ENCODE measurements around the gene VEZT.

GRCh38 chr12:95336387-95337067 is 118.9 kb downstream of the VEZT start:
- no peak for TF ChIP-seq AFF4 (CRISPR knock-in tag; IDR thresholded peaks at IDR 0.05)
- peak; percentile 65 to 76 (median 73) for TF ChIP-seq CTCF (IDR thresholded peaks at IDR 0.05 in 2 of 3, conservative IDR thresholded peaks at IDR 0.05 in 1 of 3; ENCODE audit: insufficient read depth in 2 of 3, low read depth in 1 of 3, low read length in 3 of 3)
- TF ChIP-seq TCF15 (CRISPR knock-in tag; IDR thresholded peaks at IDR 0.05): no peak
- no peak for TF ChIP-seq ETV6 (IDR thresholded peaks at IDR 0.05; ENCODE audit: borderline replicate concordance in 1 of 2, low read depth in 2 of 2, low read length in 1 of 2)
- no peak for TF ChIP-seq ETV6 (CRISPR knock-in tag; IDR thresholded peaks at IDR 0.05; ENCODE audit: borderline replicate concordance)
- TF ChIP-seq RBM39 (optimal IDR thresholded peaks at IDR 0.05; ENCODE audit: low read depth, low read length): no peak
- TF ChIP-seq JUND (IDR thresholded peaks at IDR 0.05; ENCODE audit: borderline replicate concordance, low read depth, low read length): no peak
- no peak for TF ChIP-seq JUND (tag; IDR thresholded peaks at IDR 0.05; ENCODE audit: borderline replicate concordance, low read depth, low read length)
- no peak for TF ChIP-seq ZBTB43 (CRISPR knock-in tag; IDR thresholded peaks at IDR 0.05)
- no peak for TF ChIP-seq PHF8 (IDR thresholded peaks at IDR 0.05; ENCODE audit: borderline replicate concordance, low read length)
- no peak for TF ChIP-seq BRF2 (IDR thresholded peaks at IDR 0.05; ENCODE audit: borderline replicate concordance, insufficient read depth, insufficient read length)
- TF ChIP-seq DPF2 (IDR thresholded peaks at IDR 0.05): no peak
- no peak for TF ChIP-seq RNF219 (CRISPR knock-in tag; IDR thresholded peaks at IDR 0.05)

All from K562 (cell line).